H1 (cell line): ENCODE data around the gene CHCHD6. TPM values are rescaled to one million over a fixed set of nuclear protein-coding genes. Genes with fewer than 3 reads are reported as not detected.
A peak's percentile ranks its signal among the peaks of the same experiment; 100 is the strongest.

Source experiments
- CTCF ChIA-PET: fragments of 300-600 bp; sonication (Branson Sonifier 250); formaldehyde crosslinking; loops from one replicate; lab custom pipeline; 2021; ENCODE audit not compliant: partially characterized antibody; lab: Charles Lee
- POLR2A ChIA-PET: fragments of 300-600 bp; sonication (Branson Sonifier 250); formaldehyde crosslinking; loops from one replicate; lab custom pipeline; 2021; ENCODE audit warnings: inconsistent platforms; ENCODE audit not compliant: partially characterized antibody; lab: Charles Lee
- DNase-seq, 2 experiments: peaks; one replicate each; pipeline versions ENCODE4 v3.0.0 to v3.0.0-alpha.2; 2010 to 2022; ENCODE audit warnings: low spot score in 2 of 2, low read depth in 1 of 2, mixed read lengths in 1 of 2
- FAIRE-seq: peaks from 2 replicates; lab custom pipeline; 2011; peaks lifted over from hg19 to GRCh38; lab: Jason Lieb, UNC
- H2AFZ ChIP-seq: 2 replicates; pipeline ENCODE4 v1.8.1; 2012; ENCODE audit warnings: low read length, inconsistent platforms
- H2AK5ac ChIP-seq: 2 replicates; pipeline ENCODE4 v1.6.1; 2013; ENCODE audit warnings: low read depth, low read length
- H2BK120ac ChIP-seq: replicated peaks from 2 replicates; pipeline ENCODE3; 2013; ENCODE audit warnings: low read depth, low read length, inconsistent platforms
- H2BK12ac ChIP-seq: 2 replicates; pipeline ENCODE4 v1.6.1; 2013; ENCODE audit warnings: low read depth, low read length
- H2BK15ac ChIP-seq: 2 replicates; pipeline ENCODE4 v1.6.1; 2013; ENCODE audit warnings: low read length
- H2BK20ac ChIP-seq: 2 replicates; pipeline ENCODE4 v1.6.1; 2013; ENCODE audit warnings: low read length
- H2BK5ac ChIP-seq: 2 replicates; pipeline ENCODE4 v1.6.1; 2013; ENCODE audit warnings: low read depth, low read length
- H3K14ac ChIP-seq: 2 replicates; pipeline ENCODE4 v1.6.1; 2013; ENCODE audit warnings: inconsistent platforms; ENCODE audit not compliant: insufficient read length
- H3K18ac ChIP-seq: 2 replicates; pipeline ENCODE4 v1.6.1; 2013; ENCODE audit warnings: low read length; ENCODE audit errors: extremely low read depth
- H3K23ac ChIP-seq: 2 replicates; pipeline ENCODE4 v1.6.1; 2013; ENCODE audit warnings: inconsistent platforms; ENCODE audit not compliant: insufficient read length
- H3K23me2 ChIP-seq: 2 replicates; pipeline ENCODE4 v1.6.1; 2013; ENCODE audit warnings: low read depth, low read length
- H3K27ac ChIP-seq: 2 replicates; pipeline ENCODE4 v1.6.1; 2011; ENCODE audit warnings: low read depth, low read length, inconsistent platforms
- H3K27me3 ChIP-seq, 4 experiments: replicated peaks in 1 of 4; 1 replicate in 1 of 4; 2 replicates in 3 of 4; pipeline versions ENCODE4 v1.6.1 to v1.8.1; 2011 to 2013; ENCODE audit warnings: low read length in 3 of 4, mild to moderate bottlenecking in 3 of 4, inconsistent platforms in 2 of 4, mixed read lengths in 2 of 4, moderate library complexity in 1 of 4; ENCODE audit not compliant: control insufficient read depth in 3 of 4, insufficient read depth in 3 of 4; ENCODE audit errors: extremely low read depth in 1 of 4
- H3K36me3 ChIP-seq, 4 experiments: 2 replicates each; pipeline versions ENCODE4 v1.6.1 to v1.8.1; 2011 to 2013; ENCODE audit warnings: mild to moderate bottlenecking in 4 of 4, low read length in 3 of 4, moderate library complexity in 2 of 4, control low read depth in 1 of 4, inconsistent platforms in 1 of 4; ENCODE audit not compliant: insufficient read depth in 4 of 4, control insufficient read depth in 2 of 4
- H3K4ac ChIP-seq: replicated peaks from 2 replicates; pipeline ENCODE3; 2013; ENCODE audit warnings: low read length, low read depth, mixed read lengths, inconsistent platforms; ENCODE audit not compliant: insufficient read length
- H3K4me1 ChIP-seq, 4 experiments: replicated peaks in 1 of 4; 1 replicate in 1 of 4; 2 replicates in 3 of 4; pipeline versions ENCODE4 v1.6.1 to v1.8.1; 2011 to 2013; ENCODE audit warnings: low read length in 3 of 4, inconsistent platforms in 2 of 4, mixed read lengths in 1 of 4; ENCODE audit not compliant: insufficient read depth in 4 of 4, control insufficient read depth in 3 of 4
- H3K4me2 ChIP-seq, 2 experiments: 2 replicates each; pipeline versions ENCODE4 v1.6.1 to v1.8.1; 2011 to 2013; ENCODE audit warnings: low read depth in 2 of 2, low read length in 2 of 2, control low read depth in 1 of 2, inconsistent platforms in 1 of 2, mild to moderate bottlenecking in 1 of 2; ENCODE audit not compliant: insufficient read depth in 1 of 2
- H3K4me3 ChIP-seq, 4 experiments: fragments of 200-600, 300-600 bp in 1 of 4; sonication (generic), shearing (Covaris generic), sonication (Bioruptor Twin) in 1 of 4; 2 replicates each; pipeline versions ENCODE4 v1.5.1 to v1.8.1; 2011 to 2016; ENCODE audit warnings: low read length in 4 of 4, low read depth in 3 of 4, control low read depth in 2 of 4, inconsistent platforms in 2 of 4, mild to moderate bottlenecking in 2 of 4, mixed read lengths in 1 of 4, moderate library complexity in 1 of 4; ENCODE audit not compliant: insufficient read depth in 2 of 4; ENCODE audit errors: extremely low read depth in 1 of 4
- H3K56ac ChIP-seq: replicated peaks from 2 replicates; pipeline ENCODE3; 2013; ENCODE audit warnings: low read depth, mild to moderate bottlenecking, mixed read lengths, low read length, inconsistent platforms; ENCODE audit not compliant: insufficient read length
- H3K79me1 ChIP-seq: 2 replicates; pipeline ENCODE4 v1.6.1; 2013; ENCODE audit warnings: low read depth, low read length, control low read depth
- H3K79me2 ChIP-seq, 2 experiments: 2 replicates each; pipeline versions ENCODE4 v1.6.1 to v1.8.1; 2012 to 2013; ENCODE audit warnings: low read length in 2 of 2, mild to moderate bottlenecking in 2 of 2, inconsistent platforms in 1 of 2; ENCODE audit not compliant: insufficient read depth in 2 of 2, control insufficient read depth in 1 of 2
- H3K9ac ChIP-seq, 4 experiments: replicated peaks in 1 of 4; 1 replicate in 1 of 4; 2 replicates in 3 of 4; pipeline versions ENCODE4 v1.6.1 to v1.8.1; 2011 to 2013; ENCODE audit warnings: low read depth in 3 of 4, low read length in 3 of 4, control low read depth in 2 of 4, mild to moderate bottlenecking in 2 of 4, moderate library complexity in 2 of 4, inconsistent platforms in 1 of 4; ENCODE audit errors: extremely low read depth in 1 of 4
- H3K9me3 ChIP-seq, 2 experiments: 2 replicates each; pipeline versions ENCODE4 v1.6.1 to v1.8.1; 2012 to 2013; ENCODE audit warnings: mild to moderate bottlenecking in 2 of 2, moderate library complexity in 2 of 2, control low read depth in 1 of 2, inconsistent platforms in 1 of 2, low read depth in 1 of 2, low read length in 1 of 2, mixed read lengths in 1 of 2; ENCODE audit not compliant: insufficient read depth in 2 of 2
- H4K20me1 ChIP-seq, 2 experiments: replicated peaks in 1 of 2; 2 replicates each; pipeline versions ENCODE3 to v1.8.1; 2011 to 2013; ENCODE audit warnings: inconsistent platforms in 2 of 2, low read length in 2 of 2, mild to moderate bottlenecking in 1 of 2; ENCODE audit not compliant: insufficient read depth in 2 of 2, control insufficient read depth in 1 of 2
- H4K5ac ChIP-seq: 2 replicates; pipeline ENCODE4 v1.6.1; 2013; ENCODE audit warnings: low read length, low read depth, mixed read lengths, inconsistent platforms; ENCODE audit not compliant: insufficient read length
- H4K8ac ChIP-seq: 2 replicates; pipeline ENCODE4 v1.8.0; 2013; ENCODE audit warnings: mild to moderate bottlenecking, moderate library complexity, low read length, inconsistent platforms; ENCODE audit not compliant: insufficient read depth; ENCODE audit errors: extremely low read depth
- H4K91ac ChIP-seq: replicated peaks from 2 replicates; pipeline ENCODE3; 2013; ENCODE audit warnings: low read length, mixed read lengths, inconsistent platforms; ENCODE audit not compliant: insufficient read length
- CTBP2 ChIP-seq: IDR thresholded peaks from 2 replicates; pipeline ENCODE4 v1.7.0; 2011; ENCODE audit warnings: borderline replicate concordance, mild to moderate bottlenecking, moderate library complexity, mixed read lengths, low read length; ENCODE audit not compliant: insufficient read depth, insufficient read length
- KDM4A ChIP-seq: IDR thresholded peaks from one replicate; pipeline ENCODE4 v1.7.1; 2012; ENCODE audit warnings: low read depth, mild to moderate bottlenecking, moderate library complexity, low read length, inconsistent platforms; ENCODE audit not compliant: severe bottlenecking
- POLR2AphosphoS5 ChIP-seq: IDR thresholded peaks from 2 replicates; pipeline ENCODE4 v1.6.1; 2011; ENCODE audit warnings: low read depth, low read length
- SAP30 ChIP-seq: fragments of 300-600 bp; sonication (generic); IDR thresholded peaks from 2 replicates; pipeline ENCODE4 v1.7.1; 2012; ENCODE audit warnings: low read length, moderate library complexity, mild to moderate bottlenecking, inconsistent platforms; ENCODE audit not compliant: insufficient read depth, insufficient replicate concordance
- SIN3A ChIP-seq, 2 experiments: IDR thresholded peaks in 1 of 2; conservative IDR thresholded peaks in 1 of 2; 2 replicates each; pipeline ENCODE4 v1.6.1; 2011 to 2012; ENCODE audit warnings: low read length in 2 of 2, improper control_type of control experiment in 1 of 2, low read depth in 1 of 2, mild to moderate bottlenecking in 1 of 2
- SIRT6 ChIP-seq: IDR thresholded peaks from one replicate; pipeline ENCODE4 v1.7.1; 2012; ENCODE audit warnings: low read length, inconsistent platforms
- TAF7 ChIP-seq: optimal IDR thresholded peaks from 2 replicates; pipeline ENCODE3; 2011; ENCODE audit warnings: low read depth, mild to moderate bottlenecking, inconsistent platforms, low read length, moderate library complexity, borderline replicate concordance
- WGBS, 2 experiments: shearing (Covaris generic) in 1 of 2; methylation state at CpG; one replicate each; pipeline versions ENCODE4 v1.1.6 to v1.1.7; 2013 to 2015; ENCODE audit warnings: low lambda C conversion rate in 2 of 2, mixed read lengths in 2 of 2, inconsistent platforms in 1 of 2, low coverage in 1 of 2, missing lambda C conversion rate in 1 of 2; ENCODE audit not compliant: insufficient replicate concordance in 2 of 2, insufficient coverage in 1 of 2, insufficient read length in 1 of 2; ENCODE audit errors: extremely low coverage in 1 of 2, missing lambda C conversion rate in 1 of 2; 5-methylcytosine and 5-hydroxymethylcytosine counted together
- polyA plus RNA-seq, 7 experiments: library from polyadenylated mRNA; depleted of rRNA in 3 of 7; stranded (reverse) in 5 of 7; unstranded in 2 of 7; fragments of >200 nt in 5 of 7; fragments of 200-250 nt in 2 of 7; gene quantifications; 1 replicate in 5 of 7; 2 replicates in 1 of 7; 4 replicates in 1 of 7; pipeline versions ENCODE4 v1.2.1 to v1.2.3, GENCODE V29; 2011 to 2013; ENCODE audit warnings: missing spikeins in 2 of 7, mixed read lengths in 2 of 7
- total RNA-seq: library from RNA; stranded (reverse); fragmentation: NEBNext Ultra II Directional; extraction: Animal tissue kit (Norgen Biotek cat#: 25700); gene quantifications from 2 replicates; pipeline ENCODE4 v1.2.1, GENCODE V29; 2021

Gene CHCHD6
- total and polyA plus RNA-seq, 2 of the 8 experiments (the other 6 are each of a cell fraction or from before 2014, with no cell fraction given), result 32.4 to 37.6 TPM

DNA sequence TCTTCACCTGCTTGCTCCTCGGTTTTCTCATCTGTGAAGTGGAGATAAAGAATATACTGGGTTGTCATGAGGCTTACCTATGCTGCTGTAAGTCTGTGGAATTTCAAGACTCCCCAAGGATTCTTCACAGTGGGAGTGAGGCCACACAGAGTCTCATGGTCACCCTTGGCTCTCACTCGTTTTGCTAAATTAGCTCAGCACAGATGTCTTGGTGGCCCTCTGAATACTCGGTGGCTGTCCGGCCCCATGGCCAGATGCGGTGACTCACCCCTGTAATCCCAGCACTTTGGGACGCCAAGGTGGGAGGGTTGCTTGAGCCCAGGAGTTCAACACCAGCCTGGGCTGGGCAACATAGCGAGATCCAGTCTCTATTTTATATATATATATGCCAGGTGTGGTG lies 5.0 kb upstream of the CHCHD6 start:
- Histone ChIP-seq H3K23me2 (peaks cover 5% of the 10 kb centered on the region; the same call in 1 of the 2 replicates), H3K4me3 (no peak overlapping the region), H3K9ac (no peak overlapping the region), H2BK12ac (no peak overlapping the region), H3K4me2 (no peak overlapping the region), H3K23ac (no peak overlapping the region), H4K5ac (no peak overlapping the region), H3K27ac (no peak overlapping the region), H3K27me3 (peaks cover 0 to 6% (median 2%) of the 10 kb centered on the region in 4 experiments; a peak in 5 of 7 replicates), H3K79me2 (no peaks in the 10 kb centered on the region), H2BK120ac (no peak overlapping the region), H3K4ac (no peak overlapping the region), H3K36me3 (no peaks in the 10 kb centered on the region), H2BK15ac (no peak overlapping the region), H2AK5ac (no peak overlapping the region), H3K56ac (no peak overlapping the region), H3K79me1 (no peaks in the 10 kb centered on the region), H3K4me1 (peaks cover 0 to 10% (median 3%) of the 10 kb centered on the region in 4 experiments; a peak in 6 of 7 replicates), H2BK20ac (no peak overlapping the region), H4K8ac (no peak overlapping the region), H2BK5ac (no peak overlapping the region), H3K18ac (no peak overlapping the region), H4K20me1 (no peaks in the 10 kb centered on the region), H3K14ac (no peak overlapping the region), H2AFZ (no peak overlapping the region), H4K91ac (no peak overlapping the region), H3K9me3 (no peaks in the 10 kb centered on the region; a peak in 1 of 4 replicates)
- CTCF ChIA-PET, result interaction anchor here (1.0 to 1.8 kb wide), 2 partner anchors 15 to 38 kb away, joined by 3 to 4 read pairs; no protein-coding TSS in a partner anchor
- DNase-seq, result peak in 1 of 2 experiments; percentile 34
- WGBS, 2 experiments, result 93% methylated on average over 7 of the region's 7 CpGs; no CpG with 5 or more reads in 1 of the 2 experiments
- no peak for FAIRE-seq
- POLR2A ChIA-PET, result no interaction called here
- TF ChIP-seq SIN3A (conservative IDR thresholded peaks at IDR 0.05 in 1 of 2, IDR thresholded peaks at IDR 0.05 in 1 of 2; ENCODE audit: low read depth in 1 of 2, low read length in 2 of 2) (no peak), CTBP2 (no peak), KDM4A (no peak), SAP30 (no peak), TAF7 (no peak), POLR2AphosphoS5 (no peak), SIRT6 (no peak)
